HL-60 (cell line): ENCODE data around the gene ITLN2.
A peak's percentile ranks its signal among the peaks of the same experiment; 100 is the strongest.
"Not testable (repeated sequence)": the region's sequence is repeated elsewhere in the genome, so short reads cannot be mapped to it uniquely, and the experiment has no call there.

ENCODE experiments used
- DNase-seq, 2 experiments: peaks; one replicate each; pipeline ENCODE4 v3.0.0-alpha.2; 2010 to 2020; ENCODE audit warnings: low read depth in 1 of 2, low spot score in 1 of 2
- H3K27ac ChIP-seq: fragments of 250-450 bp; sonication (Bioruptor Pico); replicated peaks from 2 replicates; pipeline ENCODE4 v1.5.1; 2020; ENCODE audit warnings: mild to moderate bottlenecking, moderate library complexity
- H3K27me3 ChIP-seq: fragments of 250-450 bp; sonication (Bioruptor Pico); 2 replicates; pipeline ENCODE4 v1.5.1; 2021; ENCODE audit warnings: mild to moderate bottlenecking, moderate library complexity; ENCODE audit not compliant: insufficient read depth, poor library complexity, severe bottlenecking
- H3K4me3 ChIP-seq: replicated peaks from 2 replicates; pipeline ENCODE4 v1.5.1; 2011; ENCODE audit warnings: mild to moderate bottlenecking, control low read depth, low read length; ENCODE audit not compliant: insufficient read depth
- CTCF ChIP-seq: IDR thresholded peaks from one replicate; pipeline ENCODE4 v1.5.1; 2011; ENCODE audit warnings: low read length, control low read depth, inconsistent platforms; ENCODE audit not compliant: insufficient read depth
- GABPA ChIP-seq: IDR thresholded peaks from 2 replicates; pipeline ENCODE4 v1.6.1; 2012; ENCODE audit warnings: low read depth
- POLR2AphosphoS5 ChIP-seq: IDR thresholded peaks from 2 replicates; pipeline ENCODE4 v1.6.1; 2012; ENCODE audit warnings: low read depth
- REST ChIP-seq: IDR thresholded peaks from 2 replicates; pipeline ENCODE4 v1.6.1; 2012; ENCODE audit warnings: low read depth; ENCODE audit not compliant: insufficient replicate concordance
- SPI1 ChIP-seq: IDR thresholded peaks from 2 replicates; pipeline ENCODE4 v1.6.1; 2012; ENCODE audit warnings: low read depth, mild to moderate bottlenecking, borderline replicate concordance

The ITLN2 gene

GRCh38 chr1:160997323-160998038 lies 42.9 kb upstream of the ITLN2 start:
- Histone ChIP-seq H3K27ac (0 out of 2 replicates have a peak overlapping the region, but pooled peaks have one; percentile 22), H3K4me3 (no peak overlapping the region), H3K27me3 (no peaks in the 10 kb centered on the region)
- peak in 1 of 2 experiments; percentile 70 for DNase-seq
- TF ChIP-seq SPI1 (no peak), CTCF (peak; percentile 83)

- DNase-seq: no peak
- TF ChIP-seq CTCF: no peak
- no peak for TF ChIP-seq REST
- TF ChIP-seq POLR2AphosphoS5: no peak
- TF ChIP-seq SPI1: no peak
- no peak for TF ChIP-seq GABPA
- Histone ChIP-seq H3K4me3 (no peak overlapping the region), H3K27ac (no peak overlapping the region), H3K27me3 (no peaks in the 10 kb centered on the region)
Measured at GRCh38 chr1:160996178-160996577, 41.6 kb upstream of the ITLN2 start.

GRCh38 chr1:160993544-160994193 lies 39.1 kb upstream of the ITLN2 start:
- Histone ChIP-seq H3K27me3 (no peaks in the 10 kb centered on the region), H3K27ac (no peak overlapping the region), H3K4me3 (no peak overlapping the region)
- peak; percentile 21 to 29 for DNase-seq
- TF ChIP-seq CTCF (no peak), POLR2AphosphoS5 (no peak), SPI1 (no peak), GABPA (no peak), REST (no peak)

- not testable (repeated sequence) for H3K27ac ChIP-seq, DNase-seq, H3K4me3 ChIP-seq, H3K27me3 ChIP-seq
Measured at GRCh38 chr1:160992036-160992435, 37.4 kb upstream of the ITLN2 start.
